Hypothalamus (tissue), 51 donors: ENCODE measurements around the gene RNF227.
"Not testable (repeated sequence)": the region's sequence is repeated elsewhere in the genome, so short reads cannot be mapped to it uniquely, and the experiment has no call there.

Source experiments
- DNase-seq, 51 donors: peaks; one replicate each; lab custom pipeline; 2025; lab: John Stamatoyannopoulos, UW

RNF227 gene

DNA sequence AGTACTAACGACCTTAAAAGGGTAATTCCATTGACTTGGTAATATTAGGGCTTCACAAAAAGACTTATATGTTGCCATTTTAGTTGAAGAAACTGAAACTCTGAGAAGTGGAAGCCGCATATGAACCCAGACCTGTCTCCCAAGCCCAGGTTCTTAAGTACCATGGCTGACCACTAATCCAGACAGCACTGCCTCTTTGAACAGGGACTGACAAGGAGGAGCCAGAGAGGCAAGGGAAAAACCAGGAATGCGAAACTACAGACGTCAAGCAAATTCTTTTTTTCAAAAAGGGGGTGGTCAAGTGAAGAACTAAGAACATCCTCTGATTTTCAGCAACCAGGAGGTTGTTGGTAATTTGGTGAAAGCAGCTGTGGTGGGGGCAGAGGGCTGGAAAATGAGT lies 43.0 kb downstream of the RNF227 start:
- DNase-seq: no peak

- DNase-seq: no peak
These were observed 48.2 kb downstream of the RNF227 start for GRCh38 chr17:7867881-7868329.

DNA sequence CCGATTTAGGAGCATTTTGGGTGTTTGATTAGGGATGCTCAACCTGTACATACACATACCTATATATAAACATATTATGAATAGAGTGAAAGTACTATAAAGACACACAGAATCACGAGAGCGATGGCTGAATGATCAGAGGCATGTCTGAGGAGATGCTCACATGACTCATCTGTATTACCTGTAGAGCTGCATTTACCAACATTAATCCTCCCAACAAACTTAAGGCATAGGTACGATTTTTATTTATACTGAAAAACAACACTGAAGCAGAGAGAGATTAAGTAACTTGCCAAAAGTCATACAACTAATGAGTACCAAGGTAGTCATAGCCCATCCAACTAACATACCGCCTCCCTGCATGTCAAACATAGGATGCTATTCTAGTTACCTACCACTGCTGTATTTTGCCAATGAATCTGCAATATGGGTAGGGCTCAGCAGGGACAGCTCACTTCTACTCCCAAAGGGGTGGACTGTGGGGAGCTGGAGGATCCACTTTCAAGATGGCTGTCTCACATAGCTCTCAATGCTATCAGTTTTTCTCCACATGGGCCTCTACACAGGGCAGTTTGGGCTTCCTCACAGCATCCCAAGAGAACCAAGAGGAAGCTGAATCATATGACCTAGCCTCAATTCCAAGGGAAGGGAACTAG lies 51.0 kb downstream of the RNF227 start:
- no peak for DNase-seq

GRCh38 chr17:7864384-7864783 lies 51.7 kb downstream of the RNF227 start:
- not testable (repeated sequence) for DNase-seq
